GM12872 (cell line): Measurements from ENCODE around the gene FUT7.

Experiments used
- CTCF ChIP-seq: IDR thresholded peaks from 3 replicates; pipeline ENCODE4 v1.5.1; 2011; ENCODE audit warnings: low read depth, mild to moderate bottlenecking, low read length, moderate library complexity; ENCODE audit not compliant: insufficient read depth

The FUT7 gene

DNA sequence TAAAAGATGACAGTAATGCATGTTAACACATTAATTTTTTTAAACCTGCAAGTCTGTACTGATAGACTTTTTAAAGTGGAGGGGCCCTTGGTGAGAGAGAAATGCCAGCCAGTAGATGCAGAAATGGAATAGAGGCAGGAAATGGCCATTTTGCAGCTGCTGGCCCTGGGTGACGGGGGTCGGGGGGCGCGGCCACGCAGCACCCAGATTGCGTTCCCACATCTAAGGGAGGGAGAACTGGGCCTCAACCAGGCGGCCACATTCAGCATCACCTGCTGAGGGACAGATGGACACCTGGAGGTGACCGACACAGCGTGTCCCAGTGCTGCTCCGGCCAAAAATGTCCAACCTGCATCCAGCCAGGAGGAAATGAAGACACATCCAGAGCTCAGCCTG is 29.2 kb downstream of the FUT7 start:
- TF ChIP-seq CTCF: no peak

- no peak for TF ChIP-seq CTCF
These were observed 29.8 kb downstream of the FUT7 start for GRCh38 chr9:137001857-137002645.

- TF ChIP-seq CTCF: no peak
These were observed 31.5 kb downstream of the FUT7 start for GRCh38 chr9:137000177-137000930.

GRCh38 chr9:136997830-136998234 is 34.1 kb downstream of the FUT7 start:
- TF ChIP-seq CTCF: no peak

- no peak for TF ChIP-seq CTCF
These were observed 34.5 kb downstream of the FUT7 start for GRCh38 chr9:136997371-136997770.

GRCh38 chr9:136996361-136997292 is 35.3 kb downstream of the FUT7 start, which contains the start of gene CLIC3:
Gene CLIC3, minus strand, starts transcription at chr9:136996568. Its CDS starts 25 bp downstream, at chr9:136996543.
- no peak for TF ChIP-seq CTCF
